HEK293 (cell line): ENCODE results near the gene FAM204A.

Experiments
- CTCF ChIA-PET: fragments of 350-600 bp; formaldehyde crosslinking; extraction: SDS; loops from one replicate; lab custom pipeline; 2021; ENCODE audit warnings: antibody characterized with exemption; lab: Yijun Ruan, JAX
- POLR2A ChIA-PET: fragments of 300-600 bp; formaldehyde crosslinking; extraction: SDS; loops from one replicate; lab custom pipeline; 2020; ENCODE audit warnings: antibody characterized with exemption, inconsistent platforms; lab: Yijun Ruan, JAX
- H3K27ac ChIP-seq: fragments of 200-500 bp; sonication (Bioruptor generic); 2 replicates; pipeline ENCODE4 v1.5.1; 2014; ENCODE audit warnings: low read depth, low read length, control low read depth, inconsistent platforms; ENCODE audit errors: extremely low read depth
- H3K36me3 ChIP-seq, 2 experiments: fragments of 200-500 bp in 1 of 2; sonication (Bioruptor generic) in 1 of 2; 1 replicate in 1 of 2; 2 replicates in 1 of 2; pipeline ENCODE4 v1.5.1; 2014 to 2017; ENCODE audit warnings: inconsistent platforms in 2 of 2, low read length in 2 of 2; ENCODE audit not compliant: control insufficient read depth in 2 of 2, insufficient read depth in 1 of 2
- H3K4me1 ChIP-seq: fragments of 200-500 bp; sonication (Bioruptor generic); 2 replicates; pipeline ENCODE4 v1.5.1; 2014; ENCODE audit warnings: mild to moderate bottlenecking, low read length, inconsistent platforms; ENCODE audit not compliant: control insufficient read depth, insufficient read depth
- H3K4me3 ChIP-seq: 2 replicates; pipeline ENCODE4 v1.5.1; 2011; ENCODE audit warnings: low read depth, mild to moderate bottlenecking, control low read depth, low read length, moderate library complexity
- H3K9me3 ChIP-seq: fragments of 200-500 bp; sonication (Bioruptor generic); 2 replicates; pipeline ENCODE4 v1.5.1; 2014; ENCODE audit warnings: low read depth, low read length, inconsistent platforms; ENCODE audit not compliant: control insufficient read depth, insufficient read depth
- OVOL3 ChIP-seq: fragments of 450-650 bp; formaldehyde crosslinking; IDR thresholded peaks from 2 replicates; pipeline ENCODE4 v1.5.1; 2016; ENCODE audit warnings: missing biosample characterization, missing genetic modification characterization
- SP3 ChIP-seq: fragments of 450-650 bp; formaldehyde crosslinking; IDR thresholded peaks from 2 replicates; pipeline ENCODE4 v1.5.1; 2016; ENCODE audit warnings: missing biosample characterization, missing genetic modification characterization
- ZBTB21 ChIP-seq: fragments of 450-650 bp; formaldehyde crosslinking; IDR thresholded peaks from 2 replicates; pipeline ENCODE4 v1.5.1; 2017; ENCODE audit warnings: missing biosample characterization, missing genetic modification characterization
- ZNF155 ChIP-seq: fragments of 450-650 bp; formaldehyde crosslinking; IDR thresholded peaks from 2 replicates; pipeline ENCODE4 v1.5.1; 2016; ENCODE audit warnings: missing biosample characterization, missing genetic modification characterization
- ZNF239 ChIP-seq: fragments of 450-650 bp; formaldehyde crosslinking; IDR thresholded peaks from 2 replicates; pipeline ENCODE4 v1.5.1; 2016; ENCODE audit warnings: missing biosample characterization, missing genetic modification characterization
- ZNF37A ChIP-seq: fragments of 450-650 bp; IDR thresholded peaks from 2 replicates; pipeline ENCODE4 v1.5.1; 2018; ENCODE audit warnings: missing biosample characterization, missing genetic modification characterization
- ZNF433 ChIP-seq: fragments of 450-650 bp; formaldehyde crosslinking; IDR thresholded peaks from 2 replicates; pipeline ENCODE4 v1.5.1; 2016; ENCODE audit warnings: missing biosample characterization, missing genetic modification characterization, low read depth
- ZNF530 ChIP-seq: fragments of 450-650 bp; formaldehyde crosslinking; IDR thresholded peaks from 2 replicates; pipeline ENCODE4 v1.5.1; 2016; ENCODE audit warnings: low read depth, missing biosample characterization, missing genetic modification characterization
- ZNF555 ChIP-seq: fragments of 450-650 bp; formaldehyde crosslinking; conservative IDR thresholded peaks from 2 replicates; pipeline ENCODE4 v1.5.1; 2017; ENCODE audit warnings: missing biosample characterization, mild to moderate bottlenecking, missing genetic modification characterization, inconsistent platforms
- ZNF558 ChIP-seq: fragments of 450-650 bp; formaldehyde crosslinking; IDR thresholded peaks from 2 replicates; pipeline ENCODE4 v1.5.1; 2016; ENCODE audit warnings: missing biosample characterization, missing genetic modification characterization
- ZNF596 ChIP-seq: fragments of 450-650 bp; IDR thresholded peaks from 2 replicates; pipeline ENCODE4 v1.5.0; 2018; ENCODE audit warnings: missing biosample characterization, mild to moderate bottlenecking, missing genetic modification characterization, moderate library complexity
- ZNF600 ChIP-seq: fragments of 450-650 bp; formaldehyde crosslinking; IDR thresholded peaks from 2 replicates; pipeline ENCODE4 v1.5.1; 2016; ENCODE audit warnings: missing biosample characterization, missing genetic modification characterization
- ZNF654 ChIP-seq: fragments of 450-650 bp; formaldehyde crosslinking; IDR thresholded peaks from 2 replicates; pipeline ENCODE4 v1.5.1; 2016; ENCODE audit warnings: low read depth, missing biosample characterization, missing genetic modification characterization
- ZNF785 ChIP-seq: fragments of 450-650 bp; formaldehyde crosslinking; IDR thresholded peaks from 2 replicates; pipeline ENCODE4 v1.5.1; 2016; ENCODE audit warnings: missing biosample characterization, missing genetic modification characterization
- ZNF791 ChIP-seq: fragments of 450-650 bp; formaldehyde crosslinking; IDR thresholded peaks from 2 replicates; pipeline ENCODE4 v1.5.1; 2016; ENCODE audit warnings: missing biosample characterization, missing genetic modification characterization
- ZNF830 ChIP-seq: fragments of 450-650 bp; IDR thresholded peaks from 2 replicates; pipeline ENCODE4 v1.5.0; 2018; ENCODE audit warnings: missing biosample characterization, missing genetic modification characterization, low read depth, mild to moderate bottlenecking, moderate library complexity
- TF ChIP-seq, protein P1 (sequence below): fragments of 450-650 bp; formaldehyde crosslinking; conservative IDR thresholded peaks from 2 replicates; pipeline ENCODE4 v1.5.1; 2016; ENCODE audit warnings: low read depth, missing biosample characterization, missing genetic modification characterization
- TF ChIP-seq, protein P2 (sequence below): fragments of 450-650 bp; formaldehyde crosslinking; IDR thresholded peaks from 2 replicates; pipeline ENCODE4 v1.5.1; 2017; ENCODE audit warnings: missing biosample characterization, missing genetic modification characterization
- TF ChIP-seq, protein P3 (sequence below): fragments of 450-650 bp; formaldehyde crosslinking; IDR thresholded peaks from 2 replicates; pipeline ENCODE4 v1.5.1; 2017; ENCODE audit warnings: missing biosample characterization, missing genetic modification characterization
- TF ChIP-seq, protein P4 (sequence below): sonication (generic); formaldehyde crosslinking; IDR thresholded peaks from 2 replicates; pipeline ENCODE4 v1.8.1; 2022; ENCODE audit warnings: mild to moderate bottlenecking, moderate library complexity, missing genetic modification reagents

FAM204A gene

DNA sequence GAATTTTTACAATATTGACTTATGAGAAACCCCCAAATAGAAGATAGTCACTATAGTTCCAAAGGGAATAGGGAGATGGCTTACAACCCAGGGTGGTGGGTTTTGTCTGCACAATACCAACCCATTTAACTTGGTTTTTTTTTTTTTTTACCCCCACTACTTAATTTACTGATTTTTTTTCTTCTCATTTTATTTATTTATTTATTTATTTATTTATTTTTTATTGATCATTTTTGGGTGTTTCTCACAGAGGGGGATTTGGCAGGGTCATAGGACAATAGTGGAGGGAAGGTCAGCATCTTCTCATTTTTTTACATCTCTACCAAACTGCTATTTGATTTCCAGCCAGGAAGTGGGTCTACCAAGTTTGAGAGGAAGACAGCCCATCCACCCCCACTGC lies 77.9 kb downstream of the FAM204A start (continued):
- TF ChIP-seq, protein P1, sequence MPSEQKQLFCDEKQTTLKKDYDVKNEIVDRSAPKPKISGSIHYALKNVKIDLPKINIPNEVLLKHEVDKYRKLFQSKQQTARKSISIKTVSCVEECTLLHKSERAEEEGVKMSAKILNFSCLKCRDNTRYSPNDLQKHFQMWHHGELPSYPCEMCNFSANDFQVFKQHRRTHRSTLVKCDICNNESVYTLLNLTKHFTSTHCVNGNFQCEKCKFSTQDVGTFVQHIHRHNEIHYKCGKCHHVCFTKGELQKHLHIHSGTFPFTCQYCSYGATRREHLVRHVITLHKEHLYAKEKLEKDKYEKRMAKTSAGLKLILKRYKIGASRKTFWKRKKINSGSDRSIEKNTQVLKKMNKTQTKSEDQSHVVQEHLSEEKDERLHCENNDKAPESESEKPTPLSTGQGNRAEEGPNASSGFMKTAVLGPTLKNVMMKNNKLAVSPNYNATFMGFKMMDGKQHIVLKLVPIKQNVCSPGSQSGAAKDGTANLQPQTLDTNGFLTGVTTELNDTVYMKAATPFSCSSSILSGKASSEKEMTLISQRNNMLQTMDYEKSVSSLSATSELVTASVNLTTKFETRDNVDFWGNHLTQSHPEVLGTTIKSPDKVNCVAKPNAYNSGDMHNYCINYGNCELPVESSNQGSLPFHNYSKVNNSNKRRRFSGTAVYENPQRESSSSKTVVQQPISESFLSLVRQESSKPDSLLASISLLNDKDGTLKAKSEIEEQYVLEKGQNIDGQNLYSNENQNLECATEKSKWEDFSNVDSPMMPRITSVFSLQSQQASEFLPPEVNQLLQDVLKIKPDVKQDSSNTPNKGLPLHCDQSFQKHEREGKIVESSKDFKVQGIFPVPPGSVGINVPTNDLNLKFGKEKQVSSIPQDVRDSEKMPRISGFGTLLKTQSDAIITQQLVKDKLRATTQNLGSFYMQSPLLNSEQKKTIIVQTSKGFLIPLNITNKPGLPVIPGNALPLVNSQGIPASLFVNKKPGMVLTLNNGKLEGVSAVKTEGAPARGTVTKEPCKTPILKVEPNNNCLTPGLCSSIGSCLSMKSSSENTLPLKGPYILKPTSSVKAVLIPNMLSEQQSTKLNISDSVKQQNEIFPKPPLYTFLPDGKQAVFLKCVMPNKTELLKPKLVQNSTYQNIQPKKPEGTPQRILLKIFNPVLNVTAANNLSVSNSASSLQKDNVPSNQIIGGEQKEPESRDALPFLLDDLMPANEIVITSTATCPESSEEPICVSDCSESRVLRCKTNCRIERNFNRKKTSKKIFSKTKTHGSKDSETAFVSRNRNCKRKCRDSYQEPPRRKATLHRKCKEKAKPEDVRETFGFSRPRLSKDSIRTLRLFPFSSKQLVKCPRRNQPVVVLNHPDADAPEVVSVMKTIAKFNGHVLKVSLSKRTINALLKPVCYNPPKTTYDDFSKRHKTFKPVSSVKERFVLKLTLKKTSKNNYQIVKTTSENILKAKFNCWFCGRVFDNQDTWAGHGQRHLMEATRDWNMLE (tag by site-specific recombination), result peak; percentile 64
- peak; percentile 32 for TF ChIP-seq ZNF555 (tag by site-specific recombination)
- no peak for TF ChIP-seq OVOL3 (tag by site-specific recombination)

DNA sequence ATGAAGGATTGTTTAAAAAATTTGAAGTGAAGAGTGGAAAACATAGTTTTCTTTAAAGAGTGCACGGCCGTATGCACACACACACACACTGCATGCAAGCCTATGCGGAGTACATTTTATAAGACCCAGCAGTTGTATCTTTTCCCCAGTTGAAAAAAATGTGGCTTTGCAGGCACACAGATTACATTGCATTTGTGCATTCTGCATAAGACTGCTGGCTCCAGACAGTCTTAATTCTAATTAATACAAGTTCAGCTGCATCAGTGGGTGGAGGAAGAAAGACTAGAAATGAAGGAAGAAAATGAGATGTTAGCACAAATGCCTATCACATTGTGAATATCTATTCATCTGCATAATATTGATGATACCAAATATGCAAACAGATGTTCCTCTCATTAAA lies 79.6 kb downstream of the FAM204A start:
- H3K4me1 ChIP-seq, result no peaks in the 10 kb centered on the region
- ChIA-PET CTCF (no interaction called here), POLR2A (no interaction called here)
- H3K27ac ChIP-seq, result no peak overlapping the region
- no peaks in the 10 kb centered on the region for H3K9me3 ChIP-seq
- TF ChIP-seq, protein P2, sequence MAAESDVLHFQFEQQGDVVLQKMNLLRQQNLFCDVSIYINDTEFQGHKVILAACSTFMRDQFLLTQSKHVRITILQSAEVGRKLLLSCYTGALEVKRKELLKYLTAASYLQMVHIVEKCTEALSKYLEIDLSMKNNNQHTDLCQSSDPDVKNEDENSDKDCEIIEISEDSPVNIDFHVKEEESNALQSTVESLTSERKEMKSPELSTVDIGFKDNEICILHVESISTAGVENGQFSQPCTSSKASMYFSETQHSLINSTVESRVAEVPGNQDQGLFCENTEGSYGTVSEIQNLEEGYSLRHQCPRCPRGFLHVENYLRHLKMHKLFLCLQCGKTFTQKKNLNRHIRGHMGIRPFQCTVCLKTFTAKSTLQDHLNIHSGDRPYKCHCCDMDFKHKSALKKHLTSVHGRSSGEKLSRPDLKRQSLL (tag by site-specific recombination), result no peak
- TF ChIP-seq ZNF791 (tag by site-specific recombination) (no peak), ZNF785 (tag by site-specific recombination) (no peak), ZNF37A (tag by site-specific recombination) (no peak), ZNF239 (tag by site-specific recombination) (no peak), SP3 (no peak), ZNF433 (tag by site-specific recombination) (no peak), ZNF596 (tag by site-specific recombination) (no peak), ZNF155 (tag by site-specific recombination) (no peak), ZNF530 (tag by site-specific recombination) (no peak), ZBTB21 (no peak), ZNF654 (tag by site-specific recombination) (no peak), ZNF600 (tag by site-specific recombination) (no peak), ZNF830 (tag by site-specific recombination) (no peak), ZNF558 (tag by site-specific recombination) (no peak)
- TF ChIP-seq, protein P3, sequence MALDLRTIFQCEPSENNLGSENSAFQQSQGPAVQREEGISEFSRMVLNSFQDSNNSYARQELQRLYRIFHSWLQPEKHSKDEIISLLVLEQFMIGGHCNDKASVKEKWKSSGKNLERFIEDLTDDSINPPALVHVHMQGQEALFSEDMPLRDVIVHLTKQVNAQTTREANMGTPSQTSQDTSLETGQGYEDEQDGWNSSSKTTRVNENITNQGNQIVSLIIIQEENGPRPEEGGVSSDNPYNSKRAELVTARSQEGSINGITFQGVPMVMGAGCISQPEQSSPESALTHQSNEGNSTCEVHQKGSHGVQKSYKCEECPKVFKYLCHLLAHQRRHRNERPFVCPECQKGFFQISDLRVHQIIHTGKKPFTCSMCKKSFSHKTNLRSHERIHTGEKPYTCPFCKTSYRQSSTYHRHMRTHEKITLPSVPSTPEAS, result no peak
- TF ChIP-seq, protein P4, sequence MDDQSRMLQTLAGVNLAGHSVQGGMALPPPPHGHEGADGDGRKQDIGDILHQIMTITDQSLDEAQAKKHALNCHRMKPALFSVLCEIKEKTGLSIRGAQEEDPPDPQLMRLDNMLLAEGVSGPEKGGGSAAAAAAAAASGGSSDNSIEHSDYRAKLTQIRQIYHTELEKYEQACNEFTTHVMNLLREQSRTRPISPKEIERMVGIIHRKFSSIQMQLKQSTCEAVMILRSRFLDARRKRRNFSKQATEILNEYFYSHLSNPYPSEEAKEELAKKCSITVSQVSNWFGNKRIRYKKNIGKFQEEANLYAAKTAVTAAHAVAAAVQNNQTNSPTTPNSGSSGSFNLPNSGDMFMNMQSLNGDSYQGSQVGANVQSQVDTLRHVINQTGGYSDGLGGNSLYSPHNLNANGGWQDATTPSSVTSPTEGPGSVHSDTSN, result no peak
- H3K4me3 ChIP-seq, result no peak overlapping the region
- no peaks in the 10 kb centered on the region for H3K36me3 ChIP-seq
